Fibroblast of skin of abdomen (primary cell): ENCODE data around the gene PAX7.

Source experiments
- DNase-seq: peaks from one replicate; pipeline ENCODE4 v3.0.0-alpha.2; 2013

The PAX7 gene

GRCh38 chr1:18619467-18619835 is 11.2 kb upstream of the PAX7 start:
- DNase-seq = no peak

- no peak for DNase-seq
These were observed 2.1 kb upstream of the PAX7 start for GRCh38 chr1:18628511-18628910.

- DNase-seq = no peak
These were observed 761 bp upstream of the PAX7 start for GRCh38 chr1:18629659-18630510.

- DNase-seq = no peak
These were observed 1.0 kb downstream of the PAX7 start for GRCh38 chr1:18631496-18632217.

- DNase-seq = no peak
These were observed 1.6 kb downstream of the PAX7 start for GRCh38 chr1:18632218-18632588.

- no peak for DNase-seq
These were observed 2.3 kb downstream of the PAX7 start for GRCh38 chr1:18632783-18633421.

GRCh38 chr1:18633422-18634155 is 2.9 kb downstream of the PAX7 start:
- DNase-seq = no peak

- no peak for DNase-seq
These were observed 3.6 kb downstream of the PAX7 start for GRCh38 chr1:18634276-18634675.

- DNase-seq = no peak
These were observed 4.5 kb downstream of the PAX7 start for GRCh38 chr1:18635070-18635577.

- DNase-seq = no peak
These were observed 5.4 kb downstream of the PAX7 start for GRCh38 chr1:18635891-18636595.

GRCh38 chr1:18636596-18637508 is 6.2 kb downstream of the PAX7 start:
- DNase-seq = no peak

- no peak for DNase-seq
These were observed 6.9 kb downstream of the PAX7 start for GRCh38 chr1:18637511-18637960.

GRCh38 chr1:18637962-18638834 is 7.6 kb downstream of the PAX7 start:
- no peak for DNase-seq

- no peak for DNase-seq
These were observed 8.3 kb downstream of the PAX7 start for GRCh38 chr1:18638835-18639364.

GRCh38 chr1:18639368-18640055 is 8.9 kb downstream of the PAX7 start:
- no peak for DNase-seq

GRCh38 chr1:18640228-18641004 is 9.8 kb downstream of the PAX7 start:
- DNase-seq = no peak

- DNase-seq = no peak
These were observed 10.6 kb downstream of the PAX7 start for GRCh38 chr1:18641005-18641941.
